ENCODE measurements around the gene ME1.
A peak's percentile ranks its signal among the peaks of the same experiment; 100 is the strongest.

ME1 gene

GRCh38 chr6:83221889-83222479 lies 208.9 kb downstream of the ME1 start:
- no peak overlapping the region for H3K27ac ChIP-seq
- TF ChIP-seq CTCF (IDR thresholded peaks at IDR 0.05) (peak; percentile 78), ZFX (IDR thresholded peaks at IDR 0.05; ENCODE audit: borderline replicate concordance) (no peak)

GRCh38 chr6:83221276-83221675 lies 209.6 kb downstream of the ME1 start:
- no peak overlapping the region for H3K27ac ChIP-seq
- TF ChIP-seq ZFX (IDR thresholded peaks at IDR 0.05; ENCODE audit: borderline replicate concordance) (no peak), CTCF (IDR thresholded peaks at IDR 0.05) (no peak)

- TF ChIP-seq CTCF (IDR thresholded peaks at IDR 0.05) (no peak), ZFX (IDR thresholded peaks at IDR 0.05; ENCODE audit: borderline replicate concordance) (no peak)
Measured at GRCh38 chr6:83220121-83220520, 210.7 kb downstream of the ME1 start.

GRCh38 chr6:83218646-83219045 lies 212.2 kb downstream of the ME1 start:
- TF ChIP-seq ZFX (IDR thresholded peaks at IDR 0.05; ENCODE audit: borderline replicate concordance) (no peak), CTCF (IDR thresholded peaks at IDR 0.05) (no peak)
- H3K27ac ChIP-seq: no peak overlapping the region

More at GRCh38 chr6:83220121-83220520, 210.7 kb downstream of the ME1 start:
- no peak overlapping the region for H3K27ac ChIP-seq

- TF ChIP-seq CTCF (IDR thresholded peaks at IDR 0.05): no peak
- TF ChIP-seq ZFX (IDR thresholded peaks at IDR 0.05; ENCODE audit: borderline replicate concordance): no peak
- H3K27ac ChIP-seq: no peak overlapping the region
Measured at GRCh38 chr6:83216806-83217205, 214.0 kb downstream of the ME1 start.

- no peak overlapping the region for H3K27ac ChIP-seq
- TF ChIP-seq ZFX (IDR thresholded peaks at IDR 0.05; ENCODE audit: borderline replicate concordance) (no peak), CTCF (IDR thresholded peaks at IDR 0.05) (peak; percentile 93)
Measured at GRCh38 chr6:83215131-83216047, 215.5 kb downstream of the ME1 start.

- H3K27ac ChIP-seq: no peak overlapping the region
- TF ChIP-seq ZFX (IDR thresholded peaks at IDR 0.05; ENCODE audit: borderline replicate concordance): no peak
- TF ChIP-seq CTCF (IDR thresholded peaks at IDR 0.05): no peak
Measured at GRCh38 chr6:83202031-83202430, 228.8 kb downstream of the ME1 start.
